GM23338 (cell line): Measurements from ENCODE around the gene PIWIL4. TPM values are rescaled to one million over a fixed set of nuclear protein-coding genes. Genes with fewer than 3 reads are reported as not detected.

Experiments used
- ATAC-seq: fragments of 200-7000 bp; cut with Tn5 transposase; 3 replicates; pipeline ENCODE4 v1.9.1; 2020
- DNase-seq: peaks from one replicate; pipeline ENCODE4 v3.0.0-alpha.2; 2015; ENCODE audit warnings: low spot score
- H2AFZ ChIP-seq: fragments of 200-600 bp; sonication (generic); 2 replicates; pipeline ENCODE4 v1.8.0; 2016; ENCODE audit warnings: antibody characterized with exemption, mild to moderate bottlenecking, moderate library complexity
- H3F3A ChIP-seq: fragments of 200-600 bp; sonication (generic); replicated peaks from 2 replicates; pipeline ENCODE4 v1.8.0; 2017; ENCODE audit warnings: antibody characterized with exemption, mixed run types, low read depth
- H3K27ac ChIP-seq: fragments of 200-600 bp; sonication (generic); 2 replicates; pipeline ENCODE4 v1.6.1; 2016; ENCODE audit warnings: low read depth
- H3K27me3 ChIP-seq: fragments of 200-600 bp; sonication (generic); 2 replicates; pipeline ENCODE4 v1.8.0; 2016; ENCODE audit warnings: mild to moderate bottlenecking, mixed run types, moderate library complexity; ENCODE audit not compliant: insufficient read depth
- H3K36me3 ChIP-seq: fragments of 200-600 bp; sonication (generic); 2 replicates; pipeline ENCODE4 v1.8.0; 2016; ENCODE audit warnings: mild to moderate bottlenecking; ENCODE audit not compliant: insufficient read depth
- H3K4me1 ChIP-seq: fragments of 200-600 bp; sonication (generic); 2 replicates; pipeline ENCODE4 v1.8.0; 2016; ENCODE audit warnings: mild to moderate bottlenecking, moderate library complexity; ENCODE audit not compliant: insufficient read depth
- H3K4me2 ChIP-seq: fragments of 200-600 bp; sonication (generic); 2 replicates; pipeline ENCODE4 v1.7.1; 2017; ENCODE audit warnings: mixed run types
- H3K4me3 ChIP-seq: fragments of 200-600 bp; sonication (generic); 2 replicates; pipeline ENCODE4 v1.6.1; 2016; ENCODE audit warnings: mixed run types
- H3K79me2 ChIP-seq: fragments of 200-600 bp; sonication (generic); replicated peaks from 2 replicates; pipeline ENCODE4 v1.8.0; 2017; ENCODE audit warnings: mild to moderate bottlenecking; ENCODE audit not compliant: insufficient read depth
- H3K9me2 ChIP-seq: fragments of 200-600 bp; sonication (generic); 2 replicates; pipeline ENCODE4 v1.8.0; 2017; ENCODE audit not compliant: insufficient read depth
- H4K20me1 ChIP-seq: fragments of 200-600 bp; sonication (generic); replicated peaks from 2 replicates; pipeline ENCODE4 v1.8.0; 2017; ENCODE audit warnings: mild to moderate bottlenecking; ENCODE audit not compliant: insufficient read depth
- H3K27ac Mint-ChIP-seq: 2 replicates; pipeline ENCODE4 v1.8.0; 2020; ENCODE audit warnings: inconsistent platforms, mild to moderate bottlenecking, moderate library complexity, mixed read lengths
- H3K27me3 Mint-ChIP-seq: 3 replicates; pipeline ENCODE4 v1.8.0; 2022; ENCODE audit warnings: low read depth, mild to moderate bottlenecking, moderate library complexity, mixed read lengths, inconsistent platforms; ENCODE audit not compliant: insufficient read depth, poor library complexity
- H3K36me3 Mint-ChIP-seq: 3 replicates; pipeline ENCODE4 v1.8.0; 2021; ENCODE audit warnings: low read depth, mild to moderate bottlenecking, inconsistent platforms, moderate library complexity, mixed read lengths
- H3K4me1 Mint-ChIP-seq: 3 replicates; pipeline ENCODE4 v1.8.0; 2020; ENCODE audit warnings: mild to moderate bottlenecking, inconsistent platforms, mixed read lengths
- H3K4me3 Mint-ChIP-seq: 3 replicates; pipeline ENCODE4 v1.8.0; 2021; ENCODE audit warnings: moderate library complexity, mild to moderate bottlenecking, inconsistent platforms, mixed read lengths
- H3K9me3 Mint-ChIP-seq: 3 replicates; pipeline ENCODE4 v1.8.0; 2020; ENCODE audit warnings: moderate library complexity, mild to moderate bottlenecking, inconsistent platforms, mixed read lengths
- CTCF ChIP-seq, 2 experiments: fragments of 200-600 bp in 1 of 2; sonication (generic) in 1 of 2; conservative IDR thresholded peaks; 2 replicates each; pipeline versions ENCODE4 v1.5.1 to v1.6.1; 2016 to 2017; ENCODE audit warnings: antibody characterized with exemption in 2 of 2, low read depth in 2 of 2, mild to moderate bottlenecking in 2 of 2, moderate library complexity in 1 of 2
- EZH2 ChIP-seq: fragments of 200-600 bp; sonication (generic); IDR thresholded peaks from one replicate; pipeline ENCODE4 v1.8.0; 2017; ENCODE audit warnings: antibody characterized with exemption, mild to moderate bottlenecking, low read depth; ENCODE audit not compliant: unreplicated experiment
- ZNF114 ChIP-seq: fragments of 250-450 bp; sonication (Bioruptor Pico); IDR thresholded peaks from 2 replicates; pipeline ENCODE4 v1.5.0; 2020; ENCODE audit warnings: mild to moderate bottlenecking, moderate library complexity
- polyA plus RNA-seq: library from polyadenylated mRNA; unstranded; fragments of >200 nt; fragmentation: Nextera tagmentation; extraction: Ambion mirVana; gene quantifications from 2 replicates; pipeline ENCODE4 v1.2.1, GENCODE V29; 2016
- total RNA-seq: library from RNA; depleted of rRNA; stranded (reverse); fragments of >200 nt; shearing (Covaris generic); gene quantifications from 2 replicates; pipeline ENCODE4 v1.2.3, GENCODE V29; 2014
- TF ChIP-seq, protein P1 (sequence below): IDR thresholded peaks from 2 replicates; pipeline ENCODE4 v1.6.1; 2016; ENCODE audit warnings: antibody characterized with exemption
- TF ChIP-seq, protein P2 (sequence below): IDR thresholded peaks from one replicate; pipeline ENCODE4 v1.6.1; 2018; ENCODE audit warnings: antibody characterized with exemption; ENCODE audit not compliant: unreplicated experiment

PIWIL4 gene
- total and polyA plus RNA-seq, 2 experiments from 2014 or later: 0.23 to 0.66 TPM

DNA sequence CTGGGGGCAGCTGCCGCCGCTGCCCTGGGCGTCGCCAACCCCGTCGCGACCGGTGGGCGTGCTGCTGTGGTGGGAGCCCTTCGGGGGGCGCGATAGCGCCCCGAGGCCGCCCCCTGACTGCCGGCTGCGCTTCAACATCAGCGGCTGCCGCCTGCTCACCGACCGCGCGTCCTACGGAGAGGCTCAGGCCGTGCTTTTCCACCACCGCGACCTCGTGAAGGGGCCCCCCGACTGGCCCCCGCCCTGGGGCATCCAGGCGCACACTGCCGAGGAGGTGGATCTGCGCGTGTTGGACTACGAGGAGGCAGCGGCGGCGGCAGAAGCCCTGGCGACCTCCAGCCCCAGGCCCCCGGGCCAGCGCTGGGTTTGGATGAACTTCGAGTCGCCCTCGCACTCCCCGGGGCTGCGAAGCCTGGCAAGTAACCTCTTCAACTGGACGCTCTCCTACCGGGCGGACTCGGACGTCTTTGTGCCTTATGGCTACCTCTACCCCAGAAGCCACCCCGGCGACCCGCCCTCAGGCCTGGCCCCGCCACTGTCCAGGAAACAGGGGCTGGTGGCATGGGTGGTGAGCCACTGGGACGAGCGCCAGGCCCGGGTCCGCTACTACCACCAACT, 22.4 kb upstream of the PIWIL4 start (continued):
- TF ChIP-seq, protein P1, sequence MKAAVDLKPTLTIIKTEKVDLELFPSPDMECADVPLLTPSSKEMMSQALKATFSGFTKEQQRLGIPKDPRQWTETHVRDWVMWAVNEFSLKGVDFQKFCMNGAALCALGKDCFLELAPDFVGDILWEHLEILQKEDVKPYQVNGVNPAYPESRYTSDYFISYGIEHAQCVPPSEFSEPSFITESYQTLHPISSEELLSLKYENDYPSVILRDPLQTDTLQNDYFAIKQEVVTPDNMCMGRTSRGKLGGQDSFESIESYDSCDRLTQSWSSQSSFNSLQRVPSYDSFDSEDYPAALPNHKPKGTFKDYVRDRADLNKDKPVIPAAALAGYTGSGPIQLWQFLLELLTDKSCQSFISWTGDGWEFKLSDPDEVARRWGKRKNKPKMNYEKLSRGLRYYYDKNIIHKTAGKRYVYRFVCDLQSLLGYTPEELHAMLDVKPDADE: no peak
- TF ChIP-seq CTCF (conservative IDR thresholded peaks at IDR 0.05; ENCODE audit: low read depth in 2 of 2) (no peak), ZNF114 (CRISPR knock-in tag) (no peak)
- TF ChIP-seq, protein P2, sequence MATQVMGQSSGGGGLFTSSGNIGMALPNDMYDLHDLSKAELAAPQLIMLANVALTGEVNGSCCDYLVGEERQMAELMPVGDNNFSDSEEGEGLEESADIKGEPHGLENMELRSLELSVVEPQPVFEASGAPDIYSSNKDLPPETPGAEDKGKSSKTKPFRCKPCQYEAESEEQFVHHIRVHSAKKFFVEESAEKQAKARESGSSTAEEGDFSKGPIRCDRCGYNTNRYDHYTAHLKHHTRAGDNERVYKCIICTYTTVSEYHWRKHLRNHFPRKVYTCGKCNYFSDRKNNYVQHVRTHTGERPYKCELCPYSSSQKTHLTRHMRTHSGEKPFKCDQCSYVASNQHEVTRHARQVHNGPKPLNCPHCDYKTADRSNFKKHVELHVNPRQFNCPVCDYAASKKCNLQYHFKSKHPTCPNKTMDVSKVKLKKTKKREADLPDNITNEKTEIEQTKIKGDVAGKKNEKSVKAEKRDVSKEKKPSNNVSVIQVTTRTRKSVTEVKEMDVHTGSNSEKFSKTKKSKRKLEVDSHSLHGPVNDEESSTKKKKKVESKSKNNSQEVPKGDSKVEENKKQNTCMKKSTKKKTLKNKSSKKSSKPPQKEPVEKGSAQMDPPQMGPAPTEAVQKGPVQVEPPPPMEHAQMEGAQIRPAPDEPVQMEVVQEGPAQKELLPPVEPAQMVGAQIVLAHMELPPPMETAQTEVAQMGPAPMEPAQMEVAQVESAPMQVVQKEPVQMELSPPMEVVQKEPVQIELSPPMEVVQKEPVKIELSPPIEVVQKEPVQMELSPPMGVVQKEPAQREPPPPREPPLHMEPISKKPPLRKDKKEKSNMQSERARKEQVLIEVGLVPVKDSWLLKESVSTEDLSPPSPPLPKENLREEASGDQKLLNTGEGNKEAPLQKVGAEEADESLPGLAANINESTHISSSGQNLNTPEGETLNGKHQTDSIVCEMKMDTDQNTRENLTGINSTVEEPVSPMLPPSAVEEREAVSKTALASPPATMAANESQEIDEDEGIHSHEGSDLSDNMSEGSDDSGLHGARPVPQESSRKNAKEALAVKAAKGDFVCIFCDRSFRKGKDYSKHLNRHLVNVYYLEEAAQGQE: no peak

GRCh38 chr11:94545264-94546161, 21.7 kb upstream of the PIWIL4 start:
- peak; percentile 11 for ATAC-seq
- H3K4me3 Mint-ChIP-seq: peak overlapping the region; percentile 81
- H3K27ac Mint-ChIP-seq: no peak overlapping the region

More at GRCh38 chr11:94545264-94546161, 21.7 kb upstream of the PIWIL4 start:
- H3K4me1 ChIP-seq: peaks cover 20% of the 10 kb centered on the region
- peaks cover 2% of the 10 kb centered on the region; the same call in 2 of the 3 replicates for H3K9me3 Mint-ChIP-seq
- H3K27me3 Mint-ChIP-seq: peaks cover 35% of the 10 kb centered on the region
- H3K4me1 Mint-ChIP-seq: peaks cover 22% of the 10 kb centered on the region
- H3K4me3 ChIP-seq: peak overlapping the region; percentile 83
- peaks cover 58% of the 10 kb centered on the region for H3K27me3 ChIP-seq
- peak overlapping the region; percentile 95 for H3K4me2 ChIP-seq
- H3K36me3 Mint-ChIP-seq: no peaks in the 10 kb centered on the region
- H3K36me3 ChIP-seq: no peaks in the 10 kb centered on the region
- peaks cover 13% of the 10 kb centered on the region for H4K20me1 ChIP-seq
- peak; percentile 41 for DNase-seq
- peak overlapping the region; percentile 82 for H2AFZ ChIP-seq
- H3K9me2 ChIP-seq: no peaks in the 10 kb centered on the region
- TF ChIP-seq, protein P1: no peak
- TF ChIP-seq EZH2: peak; percentile 37
- peaks cover 5% of the 10 kb centered on the region for H3K79me2 ChIP-seq
- H3F3A ChIP-seq: peaks cover 9% of the 10 kb centered on the region; the same call in 1 of the 2 replicates
- H3K27ac ChIP-seq: no peak overlapping the region
